AG04449 (cell line): ENCODE results near the gene SIL1.

ENCODE experiments used
- CTCF ChIA-PET: fragments of 350-600 bp; formaldehyde crosslinking; extraction: SDS; loops from one replicate; lab custom pipeline; 2021; ENCODE audit warnings: antibody characterized with exemption; lab: Yijun Ruan, JAX
- POLR2A ChIA-PET: fragments of 400-600, 350-600 bp; formaldehyde crosslinking; extraction: SDS; loops from one replicate; lab custom pipeline; 2020; ENCODE audit warnings: antibody characterized with exemption, inconsistent platforms; lab: Yijun Ruan, JAX
- DNase-seq: peaks from one replicate; pipeline ENCODE4 v3.0.0-alpha.2; 2010; ENCODE audit warnings: low read depth, low spot score
- H3K4me3 ChIP-seq: 2 replicates; pipeline ENCODE4 v1.5.1; 2011; ENCODE audit warnings: low read depth, mild to moderate bottlenecking, control low read depth, low read length
- CTCF ChIP-seq: IDR thresholded peaks from one replicate; pipeline ENCODE4 v1.5.1; 2011; ENCODE audit warnings: mild to moderate bottlenecking, moderate library complexity, low read length, control low read depth, inconsistent platforms; ENCODE audit not compliant: insufficient read depth; ENCODE audit errors: missing control alignments

Gene SIL1

GRCh38 chr5:139141446-139142204 is 56.5 kb downstream of the SIL1 start:
- no peak for DNase-seq
- H3K4me3 ChIP-seq, result no peak overlapping the region
- CTCF ChIA-PET, result interaction anchor here (0.6 to 1.3 kb wide), 3 partner anchors 8 to 501 kb away, joined by 3 to 4 read pairs (median 4); no protein-coding TSS in a partner anchor
- TF ChIP-seq CTCF, result no peak
- POLR2A ChIA-PET, result no interaction called here

DNA sequence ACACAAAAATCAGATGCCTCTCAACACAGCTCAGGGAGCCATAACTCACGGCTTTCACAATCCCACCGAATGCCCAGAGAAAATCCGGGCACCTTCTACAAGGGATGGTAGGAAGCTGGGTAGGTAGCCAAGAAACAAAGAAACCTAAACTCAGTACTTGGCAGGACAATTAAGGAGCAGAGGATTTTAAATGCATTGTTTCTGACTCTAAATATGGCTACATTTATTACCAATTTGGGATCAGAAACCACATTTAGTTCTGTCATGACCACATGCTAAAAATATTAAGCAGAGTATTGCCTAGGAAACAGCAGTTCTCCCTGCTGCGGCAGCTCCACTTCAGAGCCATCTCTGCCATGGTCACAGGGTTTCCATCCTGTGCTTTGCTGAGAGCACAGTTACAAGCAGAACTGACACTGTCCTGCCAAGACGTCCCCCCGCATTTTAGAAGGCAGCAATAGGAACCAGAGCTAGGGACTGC is 57.5 kb downstream of the SIL1 start:
- peak; percentile 10 for DNase-seq
- POLR2A ChIA-PET, result no interaction called here
- TF ChIP-seq CTCF, result no peak
- H3K4me3 ChIP-seq, result no peak overlapping the region
- CTCF ChIA-PET, result interaction anchor here (0.6 to 1.3 kb wide), 3 partner anchors 9 to 500 kb away, joined by 3 to 4 read pairs (median 4); no protein-coding TSS in a partner anchor

DNA sequence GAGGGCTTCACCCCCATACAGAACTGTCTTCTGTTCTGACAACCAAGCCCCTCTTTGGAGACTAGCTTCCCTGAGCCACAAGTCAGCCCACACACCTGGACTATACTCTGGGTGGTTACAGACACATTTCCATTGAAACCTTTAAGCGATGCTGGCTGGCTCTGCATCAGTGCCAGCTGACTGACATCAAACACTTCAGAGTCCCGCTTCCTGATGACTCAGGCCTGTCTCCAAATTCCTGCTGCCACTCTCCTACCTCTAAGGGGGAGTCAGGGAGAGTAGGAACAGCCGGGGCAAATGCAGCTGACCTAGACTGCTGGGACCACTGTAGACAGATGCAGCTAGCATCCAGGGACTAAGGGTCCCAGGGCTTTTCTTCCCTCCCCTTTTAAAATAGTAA is 59.4 kb downstream of the SIL1 start:
- TF ChIP-seq CTCF, result no peak
- ChIA-PET CTCF (interaction anchor here (1.0 to 1.7 kb wide), 2 partner anchors 11 to 16 kb away, joined by 3 to 4 read pairs; no protein-coding TSS in a partner anchor), POLR2A (interaction anchor here (0.6 kb wide), 1 partner anchor 59 kb away, joined by 3 read pairs; the partner anchor contains the start of gene SIL1)
- H3K4me3 ChIP-seq, result no peak overlapping the region
- DNase-seq, result no peak

- no peak for DNase-seq
- CTCF ChIA-PET, result interaction anchor here (1.0 to 1.7 kb wide), 2 partner anchors 10 to 15 kb away, joined by 3 to 4 read pairs; no protein-coding TSS in a partner anchor
- H3K4me3 ChIP-seq, result no peak overlapping the region
- POLR2A ChIA-PET, result interaction anchor here (0.6 kb wide), 1 partner anchor 60 kb away, joined by 3 read pairs; the partner anchor contains the start of gene SIL1
- no peak for TF ChIP-seq CTCF
These were observed 60.1 kb downstream of the SIL1 start for GRCh38 chr5:139138109-139138508.

GRCh38 chr5:139137697-139138096 is 60.5 kb downstream of the SIL1 start:
- DNase-seq, result no peak
- no peak overlapping the region for H3K4me3 ChIP-seq
- ChIA-PET POLR2A (no interaction called here), CTCF (interaction anchor here (1.0 to 1.7 kb wide), 2 partner anchors 10 to 15 kb away, joined by 3 to 4 read pairs; no protein-coding TSS in a partner anchor)
- TF ChIP-seq CTCF, result no peak

DNA sequence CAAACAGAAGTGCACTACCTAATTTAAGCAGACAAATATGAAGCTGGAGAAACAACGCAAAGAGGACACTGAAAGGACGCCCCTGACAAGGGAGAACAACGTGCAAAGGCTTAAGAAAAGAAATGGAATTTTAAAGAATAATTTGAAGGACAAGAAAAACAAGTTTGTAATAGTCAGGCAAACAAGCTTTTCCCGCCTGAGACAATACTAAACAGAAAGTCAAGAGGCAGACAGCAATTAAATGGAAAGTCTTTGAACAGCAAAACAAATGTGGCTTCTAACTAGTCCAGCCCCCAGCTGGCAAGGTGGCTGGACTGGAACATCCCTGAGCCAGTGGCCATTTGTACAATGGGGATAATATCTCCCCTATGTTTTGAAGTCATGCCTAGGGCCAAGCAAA is 63.3 kb downstream of the SIL1 start:
- ChIA-PET POLR2A (interaction anchor here (1.2 kb wide), 1 partner anchor 56 kb away, joined by 4 read pairs; no protein-coding TSS in a partner anchor), CTCF (interaction anchor here (1.4 kb wide), 1 partner anchor 13 kb away, joined by 5 read pairs; no protein-coding TSS in a partner anchor)
- DNase-seq, result no peak
- no peak for TF ChIP-seq CTCF
- H3K4me3 ChIP-seq, result no peak overlapping the region
